A673 (cell line): ENCODE results near the gene TEX10. TPM values are rescaled to one million over a fixed set of nuclear protein-coding genes. Genes with fewer than 3 reads are reported as not detected.
A peak's percentile ranks its signal among the peaks of the same experiment; 100 is the strongest.

Source experiments
- BruUV-seq: library from RNA; stranded (reverse); fragments of 400-500 nt; replicated peaks from 2 replicates; lab custom pipeline; 2021; lab: Mats Ljungman, UMichigan
- CTCF ChIA-PET: fragments of 300-600 bp; sonication (Branson Sonifier 250); formaldehyde crosslinking; loops from one replicate; lab custom pipeline; 2022; ENCODE audit warnings: antibody characterized with exemption; lab: Charles Lee
- POLR2A ChIA-PET: fragments of 300-600 bp; sonication (Branson Sonifier 250); formaldehyde crosslinking; loops from one replicate; lab custom pipeline; 2022; ENCODE audit warnings: antibody characterized with exemption; ENCODE audit not compliant: low non-redundant PET; lab: Charles Lee
- DNase-seq: peaks from one replicate; pipeline ENCODE4 v3.0.0-alpha.2; 2015; ENCODE audit warnings: low spot score
- H3K27ac ChIP-seq: fragments of 200-600 bp; sonication (generic); 2 replicates; pipeline ENCODE4 v1.5.1; 2016; ENCODE audit warnings: mixed run types, low read depth, mild to moderate bottlenecking, mixed read lengths, antibody characterized with exemption, low read length; ENCODE audit not compliant: poor library complexity, severe bottlenecking
- H3K27me3 ChIP-seq: fragments of 200-600 bp; sonication (generic); replicated peaks from 2 replicates; pipeline ENCODE4 v1.6.1; 2017; ENCODE audit warnings: mixed run types, low read depth, mild to moderate bottlenecking, mixed read lengths, antibody characterized with exemption, low read length; ENCODE audit not compliant: insufficient read depth, poor library complexity
- H3K36me3 ChIP-seq: fragments of 200-600 bp; sonication (generic); 2 replicates; pipeline ENCODE4 v1.6.1; 2016; ENCODE audit warnings: mixed run types, mild to moderate bottlenecking, mixed read lengths, antibody characterized with exemption, low read length; ENCODE audit not compliant: insufficient read depth, poor library complexity, severe bottlenecking
- H3K4me1 ChIP-seq: fragments of 200-600 bp; sonication (generic); 2 replicates; pipeline ENCODE4 v1.6.1; 2017; ENCODE audit warnings: mixed run types, mild to moderate bottlenecking, mixed read lengths, antibody characterized with exemption, low read length; ENCODE audit not compliant: insufficient read depth, poor library complexity, severe bottlenecking
- H3K4me3 ChIP-seq: fragments of 200-600 bp; sonication (generic); 2 replicates; pipeline ENCODE4 v1.5.1; 2016; ENCODE audit warnings: low read depth, mixed run types, mild to moderate bottlenecking, mixed read lengths, low read length; ENCODE audit not compliant: poor library complexity, severe bottlenecking
- H3K9me3 ChIP-seq: fragments of 200-600 bp; sonication (generic); 2 replicates; pipeline ENCODE4 v1.6.1; 2016; ENCODE audit warnings: mixed run types, low read depth, mild to moderate bottlenecking, mixed read lengths, antibody characterized with exemption, low read length; ENCODE audit not compliant: poor library complexity, severe bottlenecking
- CTCF ChIP-seq: fragments of 300-800, 200-600 bp; sonication (generic); conservative IDR thresholded peaks from 2 replicates; pipeline ENCODE4 v1.5.1; 2017; ENCODE audit warnings: low read depth, mild to moderate bottlenecking, antibody characterized with exemption, low read length, moderate library complexity, mixed read lengths
- EZH2 ChIP-seq: fragments of 200-600 bp; sonication (generic); IDR thresholded peaks from 2 replicates; pipeline ENCODE4 v1.6.1; 2017; ENCODE audit warnings: borderline replicate concordance, low read depth, mild to moderate bottlenecking, mixed read lengths, antibody characterized with exemption, low read length; ENCODE audit not compliant: poor library complexity, severe bottlenecking
- intact Hi-C: fragments of 100-400 bp; cut with micrococcal nuclease; formaldehyde crosslinking; loops from one replicate; pipeline ENCODE4 v1.10.0; 2022; ENCODE audit not compliant: unreplicated experiment
- total RNA-seq: library from RNA; stranded (reverse); gene quantifications from 2 replicates; pipeline ENCODE4 v1.2.3, GENCODE V29; 2021

TEX10 gene
- total RNA-seq, 1 experiment from 2014 or later: 46.7 TPM

GRCh38 chr9:100315561-100315960 is 37.2 kb downstream of the TEX10 start:
- H3K4me1 ChIP-seq: no peaks in the 10 kb centered on the region
- peaks cover 12% of the 10 kb centered on the region for H3K9me3 ChIP-seq
- DNase-seq: no peak
- intact Hi-C loops: no loop called here
- BruUV-seq: TSS peak; percentile 8
- H3K36me3 ChIP-seq: peaks cover 68% of the 10 kb centered on the region
- TF ChIP-seq CTCF (no peak), EZH2 (no peak)
- no peaks in the 10 kb centered on the region for H3K27me3 ChIP-seq
- CTCF ChIA-PET: no interaction called here
- no peak overlapping the region for H3K4me3 ChIP-seq
- no peak overlapping the region for H3K27ac ChIP-seq
- POLR2A ChIA-PET: no interaction called here

GRCh38 chr9:100309992-100310391 is 42.8 kb downstream of the TEX10 start:
- TF ChIP-seq EZH2 (no peak), CTCF (no peak)
- H3K9me3 ChIP-seq: peaks cover 4% of the 10 kb centered on the region
- BruUV-seq: no TSS peak
- H3K4me3 ChIP-seq: no peak overlapping the region
- H3K36me3 ChIP-seq: peaks cover 61% of the 10 kb centered on the region
- H3K27me3 ChIP-seq: no peaks in the 10 kb centered on the region
- intact Hi-C loops: no loop called here
- ChIA-PET CTCF (no interaction called here), POLR2A (no interaction called here)
- no peak for DNase-seq
- H3K4me1 ChIP-seq: no peaks in the 10 kb centered on the region
- no peak overlapping the region for H3K27ac ChIP-seq

- H3K4me1 ChIP-seq: no peaks in the 10 kb centered on the region
- CTCF ChIA-PET: no interaction called here
- no peak for DNase-seq
- peaks cover 60% of the 10 kb centered on the region for H3K36me3 ChIP-seq
- peaks cover 4% of the 10 kb centered on the region for H3K9me3 ChIP-seq
- TF ChIP-seq EZH2 (no peak), CTCF (no peak)
- H3K4me3 ChIP-seq: no peak overlapping the region
- no peak overlapping the region for H3K27ac ChIP-seq
- POLR2A ChIA-PET: no interaction called here
- intact Hi-C loops: no loop called here
- BruUV-seq: no TSS peak
- no peaks in the 10 kb centered on the region for H3K27me3 ChIP-seq
Observed at GRCh38 chr9:100308965-100309564, 43.7 kb downstream of the TEX10 start.
